Activated CD8-positive, alpha-beta memory T cell treated with anti-CD3 and anti-CD28 coated beads for 36 hours (primary cell): Measurements from ENCODE around the gene AFG1L. TPM values are rescaled to one million over a fixed set of nuclear protein-coding genes. Genes with fewer than 3 reads are reported as not detected.
"Not testable (repeated sequence)": the region's sequence is repeated elsewhere in the genome, so short reads cannot be mapped to it uniquely, and the experiment has no call there.

Source experiments
- CTCF ChIA-PET: fragments of 350-600 bp; sonication (Branson Sonifier 250); formaldehyde crosslinking; loops from one replicate; lab custom pipeline; 2021; ENCODE audit warnings: antibody characterized with exemption; lab: Charles Lee
- POLR2A ChIA-PET: fragments of 350-600 bp; sonication (Branson Sonifier 250); formaldehyde crosslinking; loops from one replicate; lab custom pipeline; 2021; ENCODE audit warnings: antibody characterized with exemption; lab: Charles Lee
- total RNA-seq, 2 experiments: library from RNA; stranded (reverse); gene quantifications; one replicate each; pipeline ENCODE4 v1.2.3, GENCODE V29; 2021

Gene AFG1L
- total RNA-seq, 2 experiments from 2014 or later: 5.1 TPM

DNA sequence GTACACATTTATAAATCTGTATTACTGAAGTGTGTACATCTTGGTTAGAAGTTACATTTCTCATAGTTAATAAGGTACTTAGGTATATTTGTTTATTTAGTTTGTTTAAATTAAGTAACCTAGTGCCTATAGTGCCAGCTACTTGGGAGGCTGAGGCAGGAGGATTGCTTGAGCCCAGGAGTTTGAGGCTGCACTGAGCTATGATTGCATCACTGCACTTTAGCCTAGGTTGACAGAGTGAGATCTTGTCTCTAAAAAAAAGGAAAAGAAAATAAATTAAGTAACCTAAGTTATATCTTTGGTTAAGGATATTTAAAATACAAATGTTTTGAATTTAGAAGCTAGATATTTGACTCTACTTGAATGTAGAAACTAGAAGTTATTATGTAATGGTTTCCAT is 9.5 kb upstream of the AFG1L start:
- CTCF ChIA-PET: no interaction called here

DNA sequence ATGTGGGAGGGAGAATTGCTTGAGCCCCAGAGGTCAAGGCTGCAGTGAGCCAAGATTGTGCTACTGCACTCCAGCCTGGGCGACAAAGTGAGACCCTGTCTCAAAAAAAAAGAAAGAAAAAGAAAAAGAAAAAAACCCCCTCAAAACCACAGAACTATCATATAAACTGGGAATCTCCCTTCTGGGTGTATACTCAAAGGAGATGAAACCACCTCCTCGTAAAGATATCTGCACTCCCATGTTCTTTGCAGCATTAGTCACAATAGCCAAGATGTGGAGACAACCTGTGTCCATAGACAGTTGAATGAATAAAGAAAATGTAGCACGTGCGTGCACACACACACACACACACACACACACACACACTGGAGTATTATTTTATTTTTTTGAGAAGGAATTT is 8.5 kb upstream of the AFG1L start:
- ChIA-PET POLR2A (no interaction called here), CTCF (no interaction called here)

More for the DNA sequence above, 9.5 kb upstream of the AFG1L start:
- POLR2A ChIA-PET: no interaction called here

GRCh38 chr6:108287373-108287772 is 7.5 kb upstream of the AFG1L start:
- CTCF ChIA-PET: no interaction called here

GRCh38 chr6:108288742-108289141 is 6.1 kb upstream of the AFG1L start:
- ChIA-PET POLR2A (no interaction called here), CTCF (no interaction called here)

More at GRCh38 chr6:108287373-108287772, 7.5 kb upstream of the AFG1L start:
- POLR2A ChIA-PET: no interaction called here

DNA sequence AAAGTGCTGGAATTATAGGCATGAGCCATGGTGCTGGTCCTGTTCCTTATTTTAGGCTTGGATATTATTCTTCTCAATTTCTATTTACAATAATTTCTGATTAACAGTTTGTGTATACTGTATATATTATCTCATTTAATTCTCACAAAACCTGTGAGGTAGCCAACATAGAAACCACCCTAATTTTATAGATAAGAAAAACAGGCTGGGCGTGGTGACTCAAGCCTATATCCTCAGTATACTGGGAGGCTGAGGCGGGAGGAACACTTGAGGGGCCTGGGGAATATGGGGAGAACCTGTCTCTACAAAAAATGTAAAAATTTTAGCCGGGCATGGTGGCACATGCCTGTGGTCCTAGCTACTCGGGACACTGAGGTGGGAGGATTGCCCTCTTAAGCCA is 3.8 kb upstream of the AFG1L start:
- CTCF ChIA-PET: no interaction called here

DNA sequence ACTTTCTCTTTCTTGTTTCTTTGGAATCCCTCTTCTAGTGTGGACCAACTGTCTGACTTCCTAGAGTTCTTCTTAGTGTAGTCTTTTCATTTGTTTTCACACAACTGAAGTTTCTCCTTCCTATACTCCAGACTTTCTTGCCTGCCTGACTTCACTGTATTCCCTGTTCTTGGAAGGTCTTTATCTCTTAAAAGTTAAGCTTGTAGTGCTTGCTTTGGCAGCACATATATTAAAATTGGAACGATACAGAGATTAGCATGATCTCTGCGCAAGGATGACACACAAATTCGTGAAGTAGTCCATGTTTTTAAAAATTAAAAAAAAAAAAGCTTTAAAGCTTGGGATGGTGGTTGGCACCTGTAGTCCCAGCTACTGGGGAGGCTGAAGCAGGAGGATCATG is 2.3 kb upstream of the AFG1L start:
- POLR2A ChIA-PET, CTCF ChIA-PET: not testable (repeated sequence)

More for the DNA sequence above, 3.8 kb upstream of the AFG1L start:
- POLR2A ChIA-PET: no interaction called here

DNA sequence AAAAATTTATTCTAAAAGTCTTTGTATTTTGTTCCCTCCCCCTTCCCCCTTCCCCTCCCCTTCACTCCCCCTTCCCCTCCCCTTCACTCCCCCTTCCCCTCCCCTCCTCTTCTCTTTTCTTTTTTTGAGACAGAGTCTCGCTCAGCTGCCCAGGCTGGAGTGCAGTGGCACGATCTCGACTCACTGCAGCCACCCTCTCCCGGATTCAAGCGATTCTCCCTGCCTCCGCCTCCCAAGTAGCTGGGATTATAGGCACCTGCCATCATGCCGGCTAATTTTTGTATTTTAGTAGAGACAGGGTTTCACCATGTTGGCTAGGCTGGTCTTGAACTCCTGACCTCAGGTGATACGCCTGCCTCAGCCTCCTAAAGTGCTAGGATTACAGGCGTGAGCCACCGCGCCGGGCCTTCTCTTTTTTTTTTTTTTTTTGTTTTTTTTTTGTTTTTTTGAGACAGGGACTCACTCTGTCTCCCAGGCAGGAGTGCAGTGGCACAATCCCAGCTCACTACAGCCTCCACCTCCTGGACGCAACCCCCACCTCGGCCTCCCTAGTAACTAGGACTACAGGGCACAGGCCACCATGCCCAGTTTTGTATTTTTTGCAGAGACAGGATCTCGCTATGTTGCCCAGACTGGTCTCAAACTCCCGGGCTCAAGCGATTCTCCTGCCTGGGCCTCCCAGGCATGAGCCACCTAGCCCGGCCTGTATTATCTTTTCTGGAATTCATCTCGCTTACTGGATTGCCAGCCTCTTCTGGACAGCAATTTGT is 1.1 kb upstream of the AFG1L start:
- ChIA-PET CTCF (no interaction called here), POLR2A (no interaction called here)

GRCh38 chr6:108294297-108294726 is 542 bp upstream of the AFG1L start:
- CTCF ChIA-PET: no interaction called here
- POLR2A ChIA-PET: interaction anchor here (0.5 to 0.6 kb wide), 3 partner anchors 33 to 514 kb away, joined by 3 to 6 read pairs (median 5); partner anchors contain the start of gene SNX3

GRCh38 chr6:108295676-108296075 is 822 bp downstream of the AFG1L start:
- CTCF ChIA-PET: no interaction called here
- POLR2A ChIA-PET: interaction anchor here (0.6 to 0.9 kb wide), 2 partner anchors 20 to 35 kb away, joined by 5 to 7 read pairs; partner anchors contain the start of gene SNX3

DNA sequence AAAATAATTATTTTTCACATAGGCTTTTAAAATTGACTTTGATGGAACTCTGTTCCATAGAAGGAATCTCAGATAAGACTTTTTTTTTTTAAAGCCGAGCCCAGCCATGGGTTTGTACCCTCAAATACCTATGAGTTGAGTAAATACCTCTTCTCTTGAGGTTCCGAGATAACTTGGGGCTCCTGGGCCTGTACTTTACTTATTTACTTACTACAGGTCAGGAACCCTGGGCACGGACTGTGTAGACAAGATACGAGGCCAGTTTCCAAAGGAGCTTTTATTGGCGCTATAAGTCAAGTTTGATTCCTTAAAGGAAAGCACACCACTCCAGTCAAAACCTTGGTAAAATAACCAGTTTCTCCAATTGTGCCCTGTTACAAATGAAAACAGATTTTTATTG is 7.5 kb downstream of the AFG1L start:
- ChIA-PET POLR2A (no interaction called here), CTCF (no interaction called here)

DNA sequence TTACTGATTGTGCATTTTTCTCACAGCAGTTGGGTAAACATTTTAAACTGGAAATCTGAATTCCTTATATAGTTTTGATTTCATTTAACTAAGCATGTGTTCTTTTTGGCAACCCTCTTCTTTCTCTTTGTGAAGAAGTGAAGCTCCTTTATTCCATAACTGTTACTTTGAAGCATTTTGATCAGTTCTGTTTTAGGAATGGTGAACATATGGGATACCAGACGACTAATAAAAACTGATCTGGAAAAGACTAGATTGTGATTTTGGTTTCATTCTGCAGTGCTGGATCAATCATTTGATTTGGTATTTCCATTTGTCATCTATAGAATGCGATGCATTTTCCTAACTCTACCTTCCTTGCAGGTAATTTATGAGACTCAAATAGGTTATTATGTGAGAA is 9.8 kb downstream of the AFG1L start:
- ChIA-PET POLR2A (no interaction called here), CTCF (no interaction called here)

GRCh38 chr6:108308641-108309040 is 13.8 kb downstream of the AFG1L start:
- POLR2A ChIA-PET, CTCF ChIA-PET: not testable (repeated sequence)

DNA sequence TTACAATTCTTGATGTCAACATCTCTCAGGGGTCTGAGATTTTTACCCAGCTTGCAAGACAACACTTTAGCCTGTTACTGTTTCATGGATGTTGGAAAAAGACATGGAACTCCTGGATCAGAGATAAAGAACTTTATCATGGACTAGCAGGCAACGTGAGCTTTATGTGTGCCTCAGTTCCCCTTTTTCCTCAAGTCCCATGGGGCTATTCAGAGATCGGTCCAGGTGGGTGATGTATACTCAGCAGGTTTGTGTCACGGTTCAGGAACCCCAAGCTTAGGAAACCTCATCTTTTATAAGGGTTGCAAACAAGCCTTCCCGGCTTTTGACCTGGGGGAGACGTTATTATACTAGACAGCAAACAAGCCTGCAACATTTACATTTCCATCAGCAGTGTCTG is 15.0 kb downstream of the AFG1L start:
- POLR2A ChIA-PET: no interaction called here
- CTCF ChIA-PET: no interaction called here

GRCh38 chr6:108312605-108313004 is 17.8 kb downstream of the AFG1L start:
- POLR2A ChIA-PET: no interaction called here
- CTCF ChIA-PET: no interaction called here

GRCh38 chr6:108321253-108321747 is 26.4 kb downstream of the AFG1L start:
- CTCF ChIA-PET: no interaction called here
- POLR2A ChIA-PET: no interaction called here

DNA sequence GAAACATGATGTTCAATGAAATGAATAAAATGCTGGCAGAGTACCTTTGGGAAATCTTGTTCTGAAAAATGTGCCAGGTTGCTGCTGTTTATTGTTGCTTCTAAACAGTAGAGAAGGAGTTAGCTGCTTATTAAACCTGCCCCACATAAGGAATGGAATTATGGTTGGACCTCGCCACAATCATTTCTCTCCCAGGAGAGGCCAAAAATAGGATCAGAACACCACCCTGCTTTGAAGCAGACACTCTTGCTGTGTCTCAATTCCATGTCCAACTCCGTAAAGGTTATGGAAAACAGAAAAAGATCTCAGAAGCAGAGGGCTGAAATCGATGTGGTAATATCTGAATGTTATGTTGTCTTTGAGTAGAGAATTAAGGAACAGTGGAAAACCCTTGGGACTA is 27.9 kb downstream of the AFG1L start:
- CTCF ChIA-PET: no interaction called here

GRCh38 chr6:108323710-108324466 is 29.0 kb downstream of the AFG1L start:
- CTCF ChIA-PET: no interaction called here
- POLR2A ChIA-PET: no interaction called here

More for the DNA sequence above, 27.9 kb downstream of the AFG1L start:
- POLR2A ChIA-PET: no interaction called here

GRCh38 chr6:108330221-108330785 is 35.4 kb downstream of the AFG1L start:
- CTCF ChIA-PET, POLR2A ChIA-PET: not testable (repeated sequence)

- CTCF ChIA-PET: no interaction called here
- POLR2A ChIA-PET: no interaction called here
Observed at GRCh38 chr6:108330806-108331205, 36.0 kb downstream of the AFG1L start.

GRCh38 chr6:108331982-108332381 is 37.1 kb downstream of the AFG1L start:
- POLR2A ChIA-PET: no interaction called here
- CTCF ChIA-PET: no interaction called here
